ENCODE measurements around the gene UTP20.
"Not testable (repeated sequence)": the region's sequence is repeated elsewhere in the genome, so short reads cannot be mapped to it uniquely, and the experiment has no call there.

UTP20 gene

GRCh38 chr12:101327051-101327450 is 47.1 kb downstream of the UTP20 start:
- DNase-seq (ENCODE audit: low read depth in 2 of 2) = no peak

DNA sequence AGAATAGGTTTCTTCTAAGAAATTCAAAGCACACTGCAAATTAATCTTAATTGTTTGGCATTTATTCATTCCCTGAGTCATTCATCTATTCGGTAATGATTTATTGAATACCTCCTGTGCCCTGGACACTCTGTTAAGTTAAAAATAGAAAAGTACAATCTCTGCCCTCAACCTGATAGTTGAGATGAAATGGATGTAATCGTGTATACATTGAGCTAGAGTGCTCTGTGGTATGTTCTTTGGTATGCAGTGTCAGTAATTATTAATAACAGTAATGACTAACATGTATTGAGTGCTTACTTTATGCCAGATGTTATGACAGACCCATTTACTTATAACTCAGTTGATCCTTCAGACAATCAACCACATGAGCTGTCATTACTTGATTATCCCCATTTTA is 47.6 kb downstream of the UTP20 start:
- no peak for DNase-seq (ENCODE audit: low read depth in 2 of 2)

DNA sequence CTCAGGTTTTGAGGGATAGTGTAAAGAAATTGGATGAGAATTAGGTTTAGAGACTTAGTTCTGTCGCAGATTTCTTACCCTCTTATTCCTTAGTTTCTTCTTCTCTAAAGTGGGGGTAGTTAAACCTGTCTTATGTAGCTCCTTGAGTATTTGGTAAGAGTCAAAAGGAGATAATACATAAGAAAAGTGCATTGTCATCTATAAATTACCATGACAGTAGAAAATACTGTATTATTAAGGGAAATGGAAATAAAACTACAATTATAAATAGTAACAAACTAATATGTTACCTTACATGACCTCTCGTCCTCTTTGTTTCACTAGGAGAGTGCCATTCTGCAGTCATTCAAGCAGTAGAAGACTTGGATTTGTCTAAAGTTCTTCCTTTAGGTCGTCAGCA is 49.0 kb downstream of the UTP20 start:
- no peak for DNase-seq (ENCODE audit: low read depth in 2 of 2)

- DNase-seq (ENCODE audit: low read depth in 2 of 2) = no peak
These were observed 50.7 kb downstream of the UTP20 start for GRCh38 chr12:101330631-101331030.

GRCh38 chr12:101336437-101336836 is 56.5 kb downstream of the UTP20 start:
- no peak for DNase-seq (ENCODE audit: low read depth in 2 of 2)

- DNase-seq (ENCODE audit: low read depth in 2 of 2) = no peak
These were observed 58.2 kb downstream of the UTP20 start for GRCh38 chr12:101338087-101338486.

DNA sequence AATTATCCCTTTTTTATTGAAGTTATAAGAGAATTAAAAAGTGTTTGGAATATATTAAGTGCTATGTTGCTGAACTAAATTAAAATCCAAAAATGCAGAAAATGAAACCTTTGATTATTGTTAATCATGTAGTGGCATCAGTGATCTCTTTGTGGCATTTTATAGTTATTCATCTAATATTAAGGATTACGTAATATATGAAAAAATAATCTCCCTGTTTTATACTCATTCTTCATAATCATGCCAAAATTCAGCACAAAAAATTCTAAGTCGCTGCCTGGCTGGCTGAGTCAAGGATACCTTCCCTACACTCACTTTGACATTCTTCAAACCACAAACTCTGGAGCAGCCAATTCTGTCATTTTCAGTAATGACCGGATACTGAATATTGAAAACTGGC is 64.0 kb downstream of the UTP20 start:
- no peak for DNase-seq (ENCODE audit: low read depth in 2 of 2)

DNA sequence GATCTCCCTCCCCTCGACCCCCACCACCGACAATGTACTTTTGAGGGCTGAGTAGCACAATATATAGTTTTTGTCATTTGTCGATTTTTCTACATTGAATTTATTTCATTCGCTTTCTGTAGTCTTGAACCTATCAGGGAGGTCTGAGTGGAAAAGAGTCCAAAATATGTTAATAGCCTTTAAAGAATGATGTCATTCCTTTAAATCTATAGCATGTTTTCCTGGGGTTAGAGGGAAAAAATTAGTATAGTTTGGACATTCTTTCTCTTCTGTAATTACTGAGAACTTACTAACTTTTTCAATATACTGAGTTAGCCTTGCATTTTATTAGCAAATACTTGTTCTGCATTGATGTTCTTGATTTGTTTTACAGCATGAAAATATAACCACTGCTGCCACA is 71.8 kb downstream of the UTP20 start:
- no peak for DNase-seq (ENCODE audit: low read depth in 2 of 2)

- DNase-seq (ENCODE audit: low read depth in 2 of 2) = no peak
These were observed 76.9 kb downstream of the UTP20 start for GRCh38 chr12:101356794-101357193.

DNA sequence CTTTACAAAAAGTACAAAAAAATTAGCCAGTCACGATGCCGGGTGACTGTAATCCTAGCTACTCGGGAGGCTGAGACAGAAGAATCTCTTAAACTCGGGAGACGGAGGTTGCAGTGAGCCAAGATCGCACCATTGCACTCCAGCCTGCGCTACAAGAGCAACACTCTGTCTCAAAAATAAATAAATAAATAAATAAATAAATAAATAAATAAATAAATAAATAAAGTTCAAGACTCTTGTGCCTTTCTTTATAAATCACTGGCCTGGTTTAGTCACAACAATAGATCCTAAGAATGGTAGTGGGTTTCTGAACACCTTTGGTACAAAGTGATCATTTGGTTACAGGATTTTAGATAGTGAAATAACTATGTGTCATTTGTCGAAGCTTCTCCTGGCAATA is 81.5 kb downstream of the UTP20 start:
- DNase-seq (ENCODE audit: low read depth in 2 of 2) = no peak

GRCh38 chr12:101368016-101368415 is 88.1 kb downstream of the UTP20 start:
- no peak for DNase-seq (ENCODE audit: low read depth in 2 of 2)

GRCh38 chr12:101372431-101372830 is 92.5 kb downstream of the UTP20 start:
- DNase-seq (ENCODE audit: low read depth in 2 of 2) = no peak

- DNase-seq (ENCODE audit: low read depth in 2 of 2) = no peak
These were observed 95.7 kb downstream of the UTP20 start for GRCh38 chr12:101375573-101375972.

- DNase-seq (ENCODE audit: low read depth in 2 of 2) = no peak
These were observed 99.2 kb downstream of the UTP20 start for GRCh38 chr12:101379149-101379548.

DNA sequence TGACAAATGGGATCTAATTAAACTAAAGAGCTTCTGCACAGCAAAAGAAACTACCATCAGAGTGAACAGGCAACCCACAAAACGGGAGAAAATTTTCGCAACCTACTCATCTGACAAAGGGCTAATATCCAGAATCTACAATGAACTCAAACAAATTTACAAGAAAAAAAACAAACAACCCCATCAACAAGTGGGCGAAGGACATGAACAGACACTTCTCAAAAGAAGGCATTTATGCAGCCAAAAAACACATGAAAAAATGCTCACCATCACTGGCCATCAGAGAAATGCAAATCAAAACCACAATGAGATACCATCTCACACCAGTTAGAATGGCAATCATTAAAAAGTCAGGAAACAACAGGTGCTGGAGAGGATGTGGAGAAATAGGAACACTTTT is 111.3 kb downstream of the UTP20 start:
- not testable (repeated sequence) for DNase-seq (ENCODE audit: low read depth in 2 of 2)

DNA sequence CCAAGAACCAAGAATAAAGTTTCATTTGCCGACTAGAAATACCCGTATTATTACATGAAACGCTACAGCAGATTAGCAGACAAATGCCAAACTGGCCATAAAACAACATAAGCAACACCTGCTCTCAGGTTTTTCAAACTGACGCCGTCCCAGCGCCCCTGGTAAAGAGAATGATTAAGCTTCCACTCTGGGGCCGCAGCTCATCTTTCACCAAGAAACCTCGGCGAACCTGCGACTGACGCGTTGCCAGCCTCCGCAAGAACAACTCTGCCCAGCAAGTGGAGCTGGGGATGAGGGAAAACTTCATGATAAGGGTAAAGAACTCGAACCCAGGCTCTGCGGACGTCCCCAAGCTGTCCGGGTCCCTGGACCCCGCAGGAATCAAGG is 127.1 kb downstream of the UTP20 start:
- no peak for DNase-seq (ENCODE audit: low read depth in 2 of 2)

GRCh38 chr12:101407436-101408345 is 127.8 kb downstream of the UTP20 start, which contains the start of gene ARL1:
ARL1 (minus strand) TSS chr12:101407772; CDS start chr12:101407645, 127 bp downstream.
- DNase-seq (ENCODE audit: low read depth in 2 of 2) = peak; percentile 72 to 74

GRCh38 chr12:101410169-101410568 is 130.3 kb downstream of the UTP20 start:
- not testable (repeated sequence) for DNase-seq (ENCODE audit: low read depth in 2 of 2)

DNA sequence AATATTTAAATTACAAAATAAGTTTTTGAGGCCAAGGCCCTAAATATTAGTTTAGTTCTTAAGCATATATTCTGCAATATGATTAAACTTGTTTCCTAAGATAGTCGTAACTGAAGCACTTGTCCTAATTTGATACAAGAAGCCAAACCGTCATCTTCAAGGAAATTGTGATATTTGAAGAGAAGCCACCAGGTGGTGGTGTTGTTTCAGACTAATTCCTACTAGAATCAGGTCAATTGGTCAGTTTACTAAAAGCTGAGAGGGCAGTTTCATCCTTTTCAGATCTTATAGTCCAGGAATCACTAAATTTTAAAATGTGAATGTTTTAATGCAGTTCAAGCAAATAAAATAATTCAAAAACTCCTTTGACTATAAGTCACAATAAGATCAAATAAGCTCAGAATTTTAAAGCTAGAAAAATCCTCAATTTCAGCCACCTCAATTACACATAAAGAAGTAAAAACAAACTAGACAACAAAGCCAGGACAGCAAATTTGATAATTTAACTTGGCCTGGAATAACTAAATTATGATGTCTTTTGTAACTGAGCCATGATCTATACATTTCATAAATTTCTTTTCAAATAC is 134.7 kb downstream of the UTP20 start:
- DNase-seq (ENCODE audit: low read depth in 2 of 2) = no peak

DNA sequence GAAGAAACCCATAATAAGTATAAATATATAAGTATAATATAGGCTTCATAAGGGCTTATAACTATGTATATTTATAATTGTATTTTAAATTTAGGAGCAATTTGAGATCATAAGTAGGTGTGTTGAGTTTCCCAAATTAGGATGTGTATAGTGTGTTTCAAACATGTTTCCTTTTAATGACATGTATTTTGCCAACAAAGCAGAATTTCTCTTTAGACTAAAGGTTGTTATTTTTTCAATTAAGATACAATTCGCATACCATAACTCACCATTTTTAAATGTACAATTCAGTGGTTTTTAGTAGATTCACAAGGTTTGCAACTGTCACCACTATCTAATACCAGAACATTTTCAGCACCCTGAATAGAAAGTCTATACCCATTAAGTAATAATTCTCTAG is 135.3 kb downstream of the UTP20 start:
- no peak for DNase-seq (ENCODE audit: low read depth in 2 of 2)

DNA sequence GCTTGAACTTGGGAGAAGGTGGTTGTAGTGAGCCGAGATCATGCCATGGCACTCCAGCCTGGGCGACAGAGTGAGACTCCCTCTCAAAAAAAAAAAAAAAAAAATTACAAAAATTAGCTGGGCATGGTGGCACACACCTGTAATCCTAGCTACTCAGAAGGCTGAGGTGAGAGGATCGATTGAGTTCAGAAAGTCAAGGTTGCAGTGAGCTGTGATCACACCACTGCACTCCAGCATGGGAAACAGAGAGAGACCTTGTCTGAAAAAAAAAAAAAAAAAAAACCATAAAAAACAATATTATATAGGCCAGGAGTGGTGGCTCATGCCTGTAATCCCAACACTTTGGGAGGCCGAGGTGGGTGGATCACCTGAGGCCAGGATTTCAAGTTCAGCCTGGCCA is 142.2 kb downstream of the UTP20 start:
- DNase-seq (ENCODE audit: low read depth in 2 of 2) = not testable (repeated sequence)

DNA sequence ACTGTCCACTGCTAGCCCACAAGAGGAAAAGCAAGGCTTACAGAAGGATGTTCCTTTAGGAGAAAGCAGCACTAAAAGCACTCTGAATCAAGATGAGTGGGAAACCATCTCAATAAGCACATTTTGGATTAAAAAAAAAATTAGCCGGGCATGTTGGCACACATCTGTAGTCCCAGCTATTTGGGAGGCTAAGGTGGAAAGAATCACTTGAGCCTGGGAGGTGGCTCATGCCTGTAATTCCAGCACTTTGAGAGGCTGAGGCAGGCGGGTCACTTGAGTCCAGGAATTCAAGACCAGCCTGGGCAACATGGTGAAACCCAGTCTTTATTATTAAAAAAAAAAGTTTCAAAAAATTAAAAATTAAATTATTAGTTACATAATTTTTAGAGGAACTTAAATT is 144.7 kb downstream of the UTP20 start:
- no peak for DNase-seq (ENCODE audit: low read depth in 2 of 2)

DNA sequence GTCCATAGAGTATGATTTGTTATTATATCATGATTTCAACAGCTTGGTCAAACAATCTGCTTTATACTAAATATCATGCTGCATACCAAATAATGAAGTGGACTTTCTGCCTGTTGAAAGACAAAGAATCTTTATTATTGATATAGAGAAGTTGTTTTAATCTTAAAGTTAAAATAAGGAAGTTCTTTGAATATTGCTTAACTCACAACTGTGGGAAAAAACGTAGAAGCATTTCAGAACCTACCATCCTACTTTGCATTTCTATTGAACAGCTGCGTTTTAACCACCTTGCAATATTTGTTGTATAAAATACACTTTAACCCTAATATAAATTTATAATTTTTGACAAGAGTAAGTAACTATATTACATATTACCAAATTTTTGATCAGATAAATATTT is 150.6 kb downstream of the UTP20 start:
- DNase-seq (ENCODE audit: low read depth in 2 of 2) = no peak

Data from stimulated activated CD8-positive, alpha-beta memory T cell treated with anti-CD3 and anti-CD28 coated beads, Interleukin-15, amount 100 ng/mL, for 48 hours (primary cell).